Measurements from ENCODE around the gene HIPK2.

GRCh38 chr7:139651308-139651707 lies 126.5 kb downstream of the HIPK2 start:
- TF ChIP-seq POLR2A (IDR thresholded peaks at IDR 0.05), result no peak
- TF ChIP-seq CTCF (IDR thresholded peaks at IDR 0.05), result no peak
